Measurements from ENCODE around the gene SCN5A.

The SCN5A gene

DNA sequence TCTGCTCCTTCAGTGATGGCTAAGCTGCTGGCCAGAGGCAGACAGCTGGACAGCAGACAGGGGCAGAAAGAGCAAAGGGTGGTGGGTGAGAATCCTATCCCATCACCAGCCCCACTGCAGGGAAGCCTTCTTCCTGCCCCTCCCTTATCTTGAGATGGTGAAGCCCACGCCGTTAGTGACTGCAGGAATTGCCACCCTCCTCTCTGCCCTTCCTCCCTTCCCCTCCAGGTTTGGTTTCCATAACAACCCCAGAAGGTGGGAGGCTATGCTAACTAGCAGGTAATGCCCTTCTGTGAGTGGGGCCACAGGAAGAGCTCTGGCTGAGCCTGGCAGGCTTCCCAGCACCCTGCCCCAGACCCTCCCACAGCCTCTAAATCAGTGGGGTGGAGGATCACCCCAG lies 32.8 kb downstream of the SCN5A start:
- DNase-seq (ENCODE audit: insufficient read length, low spot score) (no peak), FAIRE-seq (no peak)
- TF ChIP-seq, protein P1, sequence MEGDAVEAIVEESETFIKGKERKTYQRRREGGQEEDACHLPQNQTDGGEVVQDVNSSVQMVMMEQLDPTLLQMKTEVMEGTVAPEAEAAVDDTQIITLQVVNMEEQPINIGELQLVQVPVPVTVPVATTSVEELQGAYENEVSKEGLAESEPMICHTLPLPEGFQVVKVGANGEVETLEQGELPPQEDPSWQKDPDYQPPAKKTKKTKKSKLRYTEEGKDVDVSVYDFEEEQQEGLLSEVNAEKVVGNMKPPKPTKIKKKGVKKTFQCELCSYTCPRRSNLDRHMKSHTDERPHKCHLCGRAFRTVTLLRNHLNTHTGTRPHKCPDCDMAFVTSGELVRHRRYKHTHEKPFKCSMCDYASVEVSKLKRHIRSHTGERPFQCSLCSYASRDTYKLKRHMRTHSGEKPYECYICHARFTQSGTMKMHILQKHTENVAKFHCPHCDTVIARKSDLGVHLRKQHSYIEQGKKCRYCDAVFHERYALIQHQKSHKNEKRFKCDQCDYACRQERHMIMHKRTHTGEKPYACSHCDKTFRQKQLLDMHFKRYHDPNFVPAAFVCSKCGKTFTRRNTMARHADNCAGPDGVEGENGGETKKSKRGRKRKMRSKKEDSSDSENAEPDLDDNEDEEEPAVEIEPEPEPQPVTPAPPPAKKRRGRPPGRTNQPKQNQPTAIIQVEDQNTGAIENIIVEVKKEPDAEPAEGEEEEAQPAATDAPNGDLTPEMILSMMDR (IDR thresholded peaks at IDR 0.05; ENCODE audit: insufficient read depth, missing control alignments): no peak

DNA sequence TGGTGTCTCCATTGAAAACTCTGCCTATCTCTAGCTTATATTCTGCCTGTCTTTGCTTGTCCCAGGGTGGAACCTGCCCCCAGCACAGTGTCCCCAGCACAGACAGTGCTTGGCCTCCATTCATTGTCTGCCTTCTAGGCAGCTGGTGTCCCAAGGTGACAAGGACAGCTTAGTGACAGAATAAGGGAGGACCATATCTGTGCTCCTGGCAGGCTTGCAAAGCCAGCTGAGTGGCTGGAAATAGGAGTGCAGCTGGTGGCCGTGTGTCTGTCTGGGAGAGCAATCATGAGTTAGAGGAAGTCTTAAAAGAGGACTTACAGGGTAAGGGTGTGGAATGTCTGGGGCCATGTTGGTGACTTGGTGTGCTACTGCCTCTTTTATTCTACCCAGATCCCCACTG lies 33.4 kb downstream of the SCN5A start:
- FAIRE-seq (no peak), DNase-seq (ENCODE audit: insufficient read length, low spot score) (no peak)
- TF ChIP-seq, protein P1 (IDR thresholded peaks at IDR 0.05; ENCODE audit: insufficient read depth, missing control alignments): no peak

DNA sequence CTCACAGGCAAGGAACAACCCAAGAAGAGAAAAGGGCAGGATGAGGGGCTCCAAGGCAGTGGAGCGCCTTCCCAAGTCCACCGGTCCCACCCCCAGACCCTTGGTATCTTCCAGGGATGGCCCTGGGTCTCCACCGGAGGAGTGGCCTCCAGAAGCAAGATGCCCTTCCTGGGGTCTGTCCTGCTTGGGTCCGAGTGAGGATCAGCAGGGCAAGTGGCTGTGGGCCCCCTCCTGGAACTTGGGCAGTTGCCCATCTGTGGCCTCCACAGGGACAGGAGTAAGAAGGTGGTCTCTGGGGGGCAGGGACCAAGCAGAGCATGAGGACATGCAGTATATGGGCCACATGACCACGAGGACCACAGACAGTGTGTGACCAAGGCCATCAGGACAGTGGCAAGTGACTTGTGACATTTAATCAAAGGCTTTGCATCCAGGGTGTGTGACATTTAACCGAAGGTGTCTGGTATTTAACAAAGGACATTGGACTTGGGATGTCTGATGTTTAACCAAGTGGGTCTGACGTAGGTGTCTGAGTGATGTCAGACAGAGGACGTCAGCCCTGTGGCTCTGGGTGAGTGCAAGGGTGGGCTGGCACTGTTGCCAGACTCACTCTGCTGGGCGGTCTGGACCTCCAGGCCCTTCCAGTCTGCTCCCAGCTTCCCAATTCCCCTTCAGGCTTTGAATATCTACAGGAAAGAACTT lies 34.7 kb downstream of the SCN5A start:
- FAIRE-seq: no peak
- DNase-seq (ENCODE audit: insufficient read length, low spot score): no peak
- TF ChIP-seq, protein P1 (IDR thresholded peaks at IDR 0.05; ENCODE audit: insufficient read depth, missing control alignments): no peak

DNA sequence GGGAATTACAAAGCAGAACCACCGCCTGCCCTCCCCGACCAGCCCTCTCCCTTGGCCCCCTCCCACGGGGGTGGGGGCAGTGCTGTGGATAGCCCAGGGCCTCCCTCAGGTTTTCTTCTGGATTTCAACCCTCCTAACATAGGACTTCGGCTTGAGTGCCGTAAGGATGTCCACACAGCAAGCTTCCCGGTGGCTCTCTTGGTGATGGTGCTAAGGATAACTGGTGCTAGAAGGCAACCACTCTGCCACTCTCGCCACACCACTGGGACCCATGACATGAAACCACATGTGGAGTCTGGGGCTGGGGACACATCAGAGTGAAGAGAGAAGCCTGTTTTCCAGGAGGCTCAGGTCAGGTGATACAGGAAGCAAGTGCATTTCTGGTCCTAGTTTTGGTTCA lies 35.4 kb downstream of the SCN5A start:
- no peak for FAIRE-seq
- TF ChIP-seq, protein P1 (IDR thresholded peaks at IDR 0.05; ENCODE audit: insufficient read depth, missing control alignments): no peak

DNA sequence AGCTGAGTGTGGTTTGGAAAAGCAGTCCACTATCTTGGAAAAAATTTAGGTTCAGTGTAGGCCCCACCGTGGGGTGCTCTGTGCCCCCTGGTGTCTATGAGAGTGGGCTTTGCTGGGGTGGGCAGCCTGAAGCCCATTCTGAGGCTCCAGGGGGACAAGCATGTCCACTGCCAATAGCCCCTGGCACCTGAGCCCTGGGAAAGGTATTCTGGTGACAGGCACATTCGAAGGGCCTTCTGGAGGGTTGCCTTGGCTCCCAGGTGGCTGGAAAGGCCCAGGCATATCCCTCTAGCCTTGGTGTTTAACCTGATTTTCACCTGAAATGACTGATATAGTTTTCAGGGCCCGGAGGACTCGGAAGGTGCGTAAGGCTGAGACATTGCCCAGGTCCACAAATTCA lies 36.1 kb downstream of the SCN5A start:
- DNase-seq (ENCODE audit: insufficient read length, low spot score) (no peak), FAIRE-seq (no peak)
- TF ChIP-seq, protein P1 (IDR thresholded peaks at IDR 0.05; ENCODE audit: insufficient read depth, missing control alignments): no peak

More for the DNA sequence above, 35.4 kb downstream of the SCN5A start:
- DNase-seq (ENCODE audit: insufficient read length, low spot score): no peak

DNA sequence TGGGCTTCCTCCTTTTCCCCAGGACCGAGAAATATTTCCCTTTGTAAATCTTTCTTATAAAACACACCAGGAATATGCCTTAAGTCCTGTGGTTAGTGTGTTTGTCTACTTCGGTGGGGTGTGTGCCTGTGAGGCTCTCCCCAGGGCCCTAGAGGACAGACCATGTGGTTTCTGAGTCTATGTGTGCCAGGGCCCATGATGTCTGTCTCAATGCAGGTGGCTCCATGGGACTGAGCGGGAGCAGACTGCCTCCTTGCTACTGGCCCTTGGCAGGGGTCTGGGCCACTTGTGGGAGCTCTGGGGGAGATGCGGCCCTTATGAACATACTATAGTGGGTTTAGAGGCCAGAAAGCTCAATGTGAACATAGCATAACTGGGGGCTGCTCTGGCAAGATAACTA lies 37.6 kb downstream of the SCN5A start:
- TF ChIP-seq, protein P1 (IDR thresholded peaks at IDR 0.05; ENCODE audit: insufficient read depth, missing control alignments): no peak
- DNase-seq (ENCODE audit: insufficient read length, low spot score) (no peak), FAIRE-seq (no peak)

DNA sequence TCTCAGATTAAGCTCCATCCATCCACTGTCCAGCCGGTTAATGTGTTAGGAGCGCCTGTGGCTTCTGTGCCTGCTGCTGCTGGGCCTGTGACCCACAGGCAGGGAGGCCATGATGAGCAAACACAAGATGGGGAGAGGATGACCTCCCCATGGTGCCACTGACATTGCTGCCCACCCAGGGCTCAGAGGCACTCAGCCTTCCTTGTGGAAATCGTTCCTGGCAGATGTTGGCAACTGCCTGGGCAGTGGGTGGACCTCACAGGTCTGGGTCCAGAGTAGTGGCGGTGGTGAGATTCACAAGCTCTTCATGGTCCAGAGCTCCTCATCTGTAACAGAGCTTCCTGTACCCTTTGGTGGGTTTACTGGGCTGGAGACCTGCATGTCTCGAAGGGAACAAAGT lies 38.6 kb downstream of the SCN5A start:
- DNase-seq (ENCODE audit: insufficient read length, low spot score) (no peak), FAIRE-seq (no peak)
- TF ChIP-seq, protein P1 (IDR thresholded peaks at IDR 0.05; ENCODE audit: insufficient read depth, missing control alignments): no peak

Data from D721Med (cell line).